GM12878 (cell line): ENCODE measurements around the gene KCNAB3. TPM values are rescaled to one million over a fixed set of nuclear protein-coding genes. Genes with fewer than 3 reads are reported as not detected.

Experiments
- BRCA1 ChIP-seq: IDR thresholded peaks from 2 replicates; pipeline ENCODE4 v1.6.1; 2011; ENCODE audit warnings: low read depth, low read length, improper control_type of control experiment
- CTCF ChIP-seq, 3 experiments: IDR thresholded peaks in 2 of 3; conservative IDR thresholded peaks in 1 of 3; 2 replicates each; pipeline ENCODE4 v1.5.1; 2011; ENCODE audit warnings: low read depth in 3 of 3, low read length in 3 of 3, mild to moderate bottlenecking in 3 of 3, control low read depth in 2 of 3, moderate library complexity in 2 of 3, inconsistent platforms in 1 of 3, mixed read lengths in 1 of 3; ENCODE audit not compliant: control insufficient read depth in 2 of 3, insufficient read depth in 1 of 3; ENCODE audit errors: extremely low read depth in 1 of 3
- IKZF1 ChIP-seq: fragments of 450-650 bp; conservative IDR thresholded peaks from 2 replicates; pipeline ENCODE4 v1.6.1; 2017; ENCODE audit warnings: antibody characterized with exemption, mild to moderate bottlenecking
- MTA3 ChIP-seq: IDR thresholded peaks from 2 replicates; pipeline ENCODE4 v1.6.1; 2012; ENCODE audit warnings: low read length, inconsistent platforms, borderline replicate concordance
- NKRF ChIP-seq: fragments of 450-650 bp; conservative IDR thresholded peaks from 2 replicates; pipeline ENCODE4 v1.6.1; 2017; ENCODE audit warnings: mild to moderate bottlenecking, moderate library complexity
- NRF1 ChIP-seq: conservative IDR thresholded peaks from 2 replicates; pipeline ENCODE4 v1.6.1; 2011; ENCODE audit warnings: mild to moderate bottlenecking, low read depth, low read length, improper control_type of control experiment
- RCOR1 ChIP-seq: conservative IDR thresholded peaks from 2 replicates; pipeline ENCODE4 v1.6.1; 2012; ENCODE audit warnings: low read depth, low read length, improper control_type of control experiment
- REST ChIP-seq: IDR thresholded peaks from 2 replicates; pipeline ENCODE4 v1.6.1; 2012; ENCODE audit warnings: mild to moderate bottlenecking, low read depth, low read length
- RUNX3 ChIP-seq: IDR thresholded peaks from 2 replicates; pipeline ENCODE4 v1.6.1; 2012; ENCODE audit warnings: low read length, inconsistent platforms
- SIN3A ChIP-seq: IDR thresholded peaks from 2 replicates; pipeline ENCODE4 v1.6.1; 2012; ENCODE audit warnings: low read depth, low read length, improper control_type of control experiment
- polyA plus RNA-seq, 11 experiments: library from polyadenylated mRNA; depleted of rRNA in 4 of 11; unstranded in 6 of 11; stranded (reverse) in 5 of 11; fragments of >200 nt; fragmentation: Nextera tagmentation in 4 of 11; fragmentation: Illumina TruSeq in 1 of 11; extraction: Ambion mirVana in 4 of 11; extraction: Trizol in 1 of 11; gene quantifications; 1 replicate in 1 of 11; 2 replicates in 10 of 11; pipeline versions ENCODE4 v1.2.1 to v1.2.3, GENCODE V29; 2011 to 2016; ENCODE audit warnings: inconsistent platforms in 2 of 11, missing spikeins in 2 of 11, low read depth in 1 of 11
- total RNA-seq, 4 experiments: library from RNA; depleted of rRNA in 3 of 4; stranded (reverse); fragments of >200 nt in 3 of 4; fragmentation: Illumina TruSeq in 1 of 4; extraction: Trizol in 1 of 4; gene quantifications; 2 replicates each; pipeline versions ENCODE4 v1.2.1 to v1.2.3, GENCODE V29; 2013 to 2021

KCNAB3 gene
- total and polyA plus RNA-seq, 10 of the 15 experiments (the other 5 are each of a cell fraction or from before 2014, with no cell fraction given) = 0.22 to 7.9 (median 1.8) TPM

- peak; percentile 47; the same call in 1 of the 2 replicates for TF ChIP-seq NKRF
- no peak for TF ChIP-seq MTA3
- no peak for TF ChIP-seq REST
- 0 out of 2 replicates have a peak, but pooled peaks have one; percentile 12 for TF ChIP-seq RUNX3
- TF ChIP-seq IKZF1 = 0 out of 2 replicates have a peak, but pooled peaks have one; percentile 6
- 0 out of 6 replicates have a peak, but pooled peaks of 1 of the 3 experiments have one; percentile 0 for TF ChIP-seq CTCF (IDR thresholded peaks at IDR 0.05 in 2 of 3, conservative IDR thresholded peaks at IDR 0.05 in 1 of 3; ENCODE audit: control insufficient read depth in 2 of 3, extremely low read depth in 1 of 3, insufficient read depth in 1 of 3, low read depth in 3 of 3, low read length in 3 of 3)
- peak; percentile 29; the same call in 1 of the 2 replicates for TF ChIP-seq SIN3A
- no peak for TF ChIP-seq RCOR1
- TF ChIP-seq BRCA1 = no peak
- no peak for TF ChIP-seq NRF1
These were observed 43.2 kb downstream of the KCNAB3 start (continued) for GRCh38 chr17:7886227-7887037.
